K562 (cell line): Measurements from ENCODE around the gene LDLRAD1. TPM values are rescaled to one million over a fixed set of nuclear protein-coding genes. Genes with fewer than 3 reads are reported as not detected.

Experiments
- MBD2 ChIP-seq: sonication (generic); IDR thresholded peaks from 2 replicates; pipeline ENCODE4 v1.6.1; 2016; ENCODE audit warnings: low read depth, borderline replicate concordance
- NFXL1 ChIP-seq: fragments of 450-650 bp; formaldehyde crosslinking; IDR thresholded peaks from 2 replicates; pipeline ENCODE4 v1.4.0; 2021; ENCODE audit warnings: mild to moderate bottlenecking
- NFYB ChIP-seq: IDR thresholded peaks from 2 replicates; pipeline ENCODE4 v1.6.1; 2011; ENCODE audit warnings: mild to moderate bottlenecking, moderate library complexity; ENCODE audit not compliant: insufficient read length; ENCODE audit errors: extremely low read depth
- RBM25 ChIP-seq: fragments of 200-400 bp; formaldehyde crosslinking; IDR thresholded peaks from 2 replicates; pipeline ENCODE4 v1.6.1; 2018; ENCODE audit warnings: low read length, low read depth, moderate library complexity; ENCODE audit not compliant: severe bottlenecking
- SIX5 ChIP-seq, 2 experiments: IDR thresholded peaks; 2 replicates each; pipeline ENCODE4 v1.6.1; 2011; ENCODE audit warnings: low read length in 2 of 2, borderline replicate concordance in 1 of 2, low read depth in 1 of 2, mild to moderate bottlenecking in 1 of 2, moderate library complexity in 1 of 2; ENCODE audit not compliant: insufficient read depth in 1 of 2
- TAF9B ChIP-seq: fragments of 450-650 bp; IDR thresholded peaks from 2 replicates; pipeline ENCODE4 v1.6.1; 2018; ENCODE audit warnings: mild to moderate bottlenecking; ENCODE audit not compliant: partially characterized antibody
- ZNF23 ChIP-seq: fragments of 250-450 bp; sonication (Bioruptor Pico); IDR thresholded peaks from 2 replicates; pipeline ENCODE4 v1.4.0; 2020; ENCODE audit warnings: mild to moderate bottlenecking
- ZNF407 ChIP-seq: fragments of 450-650 bp; IDR thresholded peaks from 2 replicates; pipeline ENCODE4 v1.6.1; 2016; ENCODE audit warnings: low read depth
- ZNF408 ChIP-seq: fragments of 250-450 bp; sonication (Bioruptor Pico); IDR thresholded peaks from 2 replicates; pipeline ENCODE4 v1.4.0; 2020; ENCODE audit warnings: low read depth, mild to moderate bottlenecking, moderate library complexity
- ZNF518B ChIP-seq: fragments of 250-450 bp; sonication (Bioruptor Pico); IDR thresholded peaks from 2 replicates; pipeline ENCODE4 v1.5.0; 2021; ENCODE audit warnings: mild to moderate bottlenecking, moderate library complexity
- ZNF589 ChIP-seq: fragments of 200-800 bp; sonication (Bioruptor generic); IDR thresholded peaks from 2 replicates; pipeline ENCODE4 v1.6.1; 2016; ENCODE audit warnings: low read depth, missing genetic modification characterization, missing compliant biosample characterization
- ZNF75A ChIP-seq: fragments of 450-650 bp; formaldehyde crosslinking; IDR thresholded peaks from 2 replicates; pipeline ENCODE4 v1.4.0; 2020; ENCODE audit warnings: mild to moderate bottlenecking
- ZNF766 ChIP-seq: fragments of 200-800 bp; sonication (Bioruptor generic); conservative IDR thresholded peaks from 2 replicates; pipeline ENCODE4 v1.6.1; 2016; ENCODE audit warnings: missing genetic modification characterization, missing compliant biosample characterization
- polyA plus RNA-seq, 8 experiments: library from polyadenylated mRNA; depleted of rRNA in 4 of 8; stranded (reverse) in 5 of 8; unstranded in 3 of 8; fragments of >200 nt; fragmentation: Nextera tagmentation in 2 of 8; fragmentation: Illumina TruSeq in 1 of 8; extraction: Ambion mirVana in 2 of 8; extraction: Trizol in 1 of 8; gene quantifications; 2 replicates each; pipeline versions ENCODE4 v1.2.1 to v1.2.3, GENCODE V29; 2011 to 2014; ENCODE audit warnings: inconsistent platforms in 1 of 8, missing spikeins in 1 of 8
- total RNA-seq, 7 experiments: library from RNA; depleted of rRNA in 6 of 7; stranded (reverse); fragments of >200 nt in 6 of 7; fragmentation: Illumina TruSeq in 2 of 7; extraction: Trizol in 2 of 7; gene quantifications; 2 replicates each; pipeline versions ENCODE4 v1.2.1 to v1.2.3, GENCODE V29; 2011 to 2021; ENCODE audit warnings: low replicate concordance in 1 of 7
- TF ChIP-seq, protein P1 (sequence below): fragments of 200-800 bp; sonication (Bioruptor generic); IDR thresholded peaks from 2 replicates; pipeline ENCODE4 v1.6.1; 2017; ENCODE audit warnings: missing genetic modification characterization, missing compliant biosample characterization

LDLRAD1 gene
- total and polyA plus RNA-seq, 9 of the 15 experiments (the other 6 are each of a cell fraction or from before 2014, with no cell fraction given) = not detected

DNA sequence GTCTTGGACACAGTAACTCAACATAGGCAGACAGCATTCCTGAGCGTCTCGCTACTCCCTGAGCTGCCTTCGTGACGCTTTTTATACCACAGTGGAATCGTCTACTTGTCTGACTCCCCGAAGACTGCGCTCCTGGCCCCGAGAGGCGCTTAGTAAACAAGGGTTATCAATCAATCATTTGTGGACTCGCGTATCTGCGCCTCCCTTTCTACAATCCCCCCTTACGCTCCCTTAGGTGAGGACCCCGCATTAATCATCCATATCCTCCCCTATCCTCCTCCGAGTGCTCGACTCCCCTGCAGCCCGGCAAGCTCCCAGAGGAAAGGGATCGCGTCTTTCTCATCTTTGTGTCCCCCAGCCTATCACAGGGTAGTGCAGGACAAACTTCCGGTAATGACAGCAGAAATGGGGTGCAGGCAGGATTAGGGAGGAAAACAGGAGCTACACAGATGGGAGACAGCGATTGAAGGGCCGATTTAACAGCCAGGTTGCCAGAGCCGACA lies 34.5 kb upstream of the LDLRAD1 start (continued):
- no peak for TF ChIP-seq ZNF766 (CRISPR knock-in tag)
- TF ChIP-seq ZNF407 = no peak
- TF ChIP-seq NFYB = peak; percentile 89
- TF ChIP-seq, protein P1, sequence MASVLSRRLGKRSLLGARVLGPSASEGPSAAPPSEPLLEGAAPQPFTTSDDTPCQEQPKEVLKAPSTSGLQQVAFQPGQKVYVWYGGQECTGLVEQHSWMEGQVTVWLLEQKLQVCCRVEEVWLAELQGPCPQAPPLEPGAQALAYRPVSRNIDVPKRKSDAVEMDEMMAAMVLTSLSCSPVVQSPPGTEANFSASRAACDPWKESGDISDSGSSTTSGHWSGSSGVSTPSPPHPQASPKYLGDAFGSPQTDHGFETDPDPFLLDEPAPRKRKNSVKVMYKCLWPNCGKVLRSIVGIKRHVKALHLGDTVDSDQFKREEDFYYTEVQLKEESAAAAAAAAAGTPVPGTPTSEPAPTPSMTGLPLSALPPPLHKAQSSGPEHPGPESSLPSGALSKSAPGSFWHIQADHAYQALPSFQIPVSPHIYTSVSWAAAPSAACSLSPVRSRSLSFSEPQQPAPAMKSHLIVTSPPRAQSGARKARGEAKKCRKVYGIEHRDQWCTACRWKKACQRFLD = no peak
- no peak for TF ChIP-seq ZNF75A (CRISPR knock-in tag)
- TF ChIP-seq ZNF408 = no peak
- no peak for TF ChIP-seq TAF9B
- no peak for TF ChIP-seq ZNF518B (CRISPR knock-in tag)
- TF ChIP-seq RBM25 = peak; percentile 8
- no peak for TF ChIP-seq ZNF589
- no peak; the same call in 1 of the 2 replicates for TF ChIP-seq MBD2
- peak; percentile 11; the same call in 1 of the 2 replicates for TF ChIP-seq NFXL1 (CRISPR knock-in tag)
- no peak for TF ChIP-seq SIX5 (IDR thresholded peaks at IDR 0.05; ENCODE audit: borderline replicate concordance in 1 of 2, insufficient read depth in 1 of 2, low read depth in 1 of 2, low read length in 2 of 2)
- no peak for TF ChIP-seq ZNF23
